Erythroblast (primary cell): Measurements from ENCODE around the gene POLRMT.

Experiments used
- GATA1 ChIP-seq: IDR thresholded peaks from 2 replicates; pipeline ENCODE4 v1.6.1; 2011; ENCODE audit warnings: low read depth, mild to moderate bottlenecking, control low read depth, low read length, moderate library complexity
- POLR2A ChIP-seq: IDR thresholded peaks from 2 replicates; pipeline ENCODE4 v1.6.1; 2011; ENCODE audit warnings: mild to moderate bottlenecking, low read length

GRCh38 chr19:644363-644762, 11.0 kb upstream of the POLRMT start:
- TF ChIP-seq POLR2A (no peak), GATA1 (no peak)
